GM18909 (cell line): ENCODE results near the gene HSPB2.
A peak's percentile ranks its signal among the peaks of the same experiment; 100 is the strongest.

Experiments
- ATAC-seq: cut with Tn5 transposase; IDR thresholded peaks from one replicate; pipeline ENCODE4 v1.9.1; 2021; ENCODE audit warnings: mild to moderate bottlenecking; ENCODE audit not compliant: unreplicated experiment, poor library complexity

HSPB2 gene

GRCh38 chr11:111936040-111936540 lies 23.6 kb downstream of the HSPB2 start:
- no peak for ATAC-seq

DNA sequence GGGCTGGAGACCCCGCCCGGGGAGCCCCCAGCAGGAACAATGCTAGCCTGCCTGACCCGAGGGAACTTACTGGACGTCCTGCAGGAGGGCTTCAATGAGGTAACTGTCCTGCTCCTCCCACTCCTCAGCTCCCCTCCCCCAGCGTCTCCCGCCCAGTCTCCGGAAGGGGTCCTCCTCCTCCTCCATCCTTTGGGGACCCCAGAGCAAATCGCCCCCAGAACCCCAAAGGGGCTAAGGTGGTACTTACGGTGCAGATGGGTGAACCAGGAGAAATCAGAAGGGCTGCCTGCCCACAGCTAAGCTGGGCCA lies 24.9 kb downstream of the HSPB2 start:
- ATAC-seq: no peak

GRCh38 chr11:111937844-111938243 lies 25.3 kb downstream of the HSPB2 start:
- no peak for ATAC-seq

- peak; percentile 86 for ATAC-seq
Observed at GRCh38 chr11:111938687-111939160, 26.2 kb downstream of the HSPB2 start.

DNA sequence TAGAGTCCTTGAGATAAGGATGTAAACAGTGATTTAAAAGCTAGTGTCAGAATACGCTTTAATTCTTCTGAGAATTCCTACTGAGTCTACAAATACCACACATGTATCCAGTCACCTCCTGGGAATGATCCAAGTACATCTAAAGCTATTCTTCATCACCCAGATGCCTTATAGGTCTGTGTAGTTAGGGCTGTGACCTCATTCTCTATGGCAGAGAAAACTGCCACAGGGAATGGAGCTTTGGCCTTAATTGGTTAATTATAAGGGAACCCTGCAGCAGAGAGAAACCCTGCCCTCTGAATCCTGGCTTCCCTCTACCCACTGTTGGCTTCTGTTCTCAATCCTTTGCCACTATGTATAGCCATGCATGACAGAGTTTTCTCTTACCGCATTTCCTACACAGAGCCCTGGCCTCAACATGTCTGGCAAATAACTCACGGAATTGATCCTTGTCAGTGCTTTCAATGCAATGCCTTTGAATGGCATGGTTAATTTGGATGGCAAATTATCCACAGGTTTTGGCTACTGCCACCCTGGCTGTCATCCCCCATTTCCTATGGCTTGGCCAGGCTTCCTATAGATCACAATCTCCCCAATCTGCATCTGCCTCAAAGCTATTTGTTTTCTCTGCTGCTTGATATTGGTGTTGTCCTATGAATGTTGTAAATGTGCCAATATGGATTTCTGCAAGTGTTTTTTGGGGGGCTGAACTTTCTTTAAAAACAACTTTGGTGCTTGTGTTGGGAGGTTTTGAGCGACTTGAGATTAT lies 27.5 kb downstream of the HSPB2 start:
- no peak for ATAC-seq

DNA sequence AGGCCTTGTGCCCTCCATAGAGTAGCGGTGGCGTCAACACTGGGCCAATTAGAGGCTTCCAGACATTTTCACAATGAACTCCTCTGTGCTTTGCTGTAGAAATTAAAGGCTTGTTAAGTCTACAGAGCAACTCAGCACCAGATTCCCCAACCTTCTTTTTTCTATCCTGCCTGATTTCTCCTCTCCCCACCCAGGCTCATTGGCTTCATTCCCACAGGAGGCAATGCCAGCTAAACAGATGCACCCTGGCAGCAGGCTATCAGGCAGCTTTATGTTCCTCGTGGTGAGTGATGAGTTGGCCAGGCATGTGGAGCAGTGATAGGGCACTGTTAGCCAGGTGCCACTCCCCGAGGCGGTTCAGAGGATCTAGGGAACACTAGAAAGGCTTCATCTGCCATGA lies 29.4 kb downstream of the HSPB2 start:
- no peak for ATAC-seq

GRCh38 chr11:111942829-111943228 lies 30.3 kb downstream of the HSPB2 start:
- ATAC-seq: no peak

DNA sequence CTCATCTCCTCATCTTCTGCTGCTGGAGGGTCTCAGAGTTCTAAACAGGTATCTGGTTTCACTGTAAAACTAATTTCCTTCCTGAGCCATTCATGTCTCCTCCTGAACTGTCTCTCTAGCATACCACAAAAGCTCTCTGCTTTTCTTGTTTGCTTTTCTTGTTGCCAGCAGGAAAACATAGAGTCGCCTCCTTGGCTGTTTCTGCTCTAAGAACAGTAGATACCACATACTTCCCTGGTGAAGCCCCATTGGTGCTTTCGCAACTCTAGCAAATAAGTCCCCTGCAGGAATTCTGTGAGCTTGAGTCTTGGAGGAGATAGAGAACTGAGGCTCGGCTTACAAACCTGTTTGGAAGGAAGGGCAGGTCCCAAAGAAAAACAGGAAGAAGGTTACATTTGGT lies 31.6 kb downstream of the HSPB2 start:
- no peak for ATAC-seq

- no peak for ATAC-seq
Observed at GRCh38 chr11:111944651-111945051, 32.1 kb downstream of the HSPB2 start.

- no peak for ATAC-seq
Observed at GRCh38 chr11:111945198-111945597, 32.7 kb downstream of the HSPB2 start.

DNA sequence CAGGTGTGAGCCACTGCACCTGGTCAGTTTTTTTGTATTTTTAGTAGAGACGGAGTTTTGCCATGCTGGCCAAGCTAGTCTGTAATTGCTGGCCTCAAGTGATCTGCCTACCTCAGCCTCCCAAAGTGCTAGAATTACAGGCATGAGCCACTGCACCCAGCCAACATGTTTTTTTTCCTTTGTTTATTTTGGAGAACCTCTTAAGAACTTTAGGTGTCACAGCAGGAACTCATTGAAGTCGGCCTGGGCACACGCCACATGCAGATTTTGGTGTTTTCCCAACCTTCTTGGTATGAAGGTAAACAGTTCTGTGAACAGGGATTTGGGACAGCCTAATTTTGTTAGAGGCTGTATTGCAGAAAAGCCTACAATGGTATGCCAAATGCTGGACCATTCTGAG lies 34.0 kb downstream of the HSPB2 start:
- no peak for ATAC-seq

DNA sequence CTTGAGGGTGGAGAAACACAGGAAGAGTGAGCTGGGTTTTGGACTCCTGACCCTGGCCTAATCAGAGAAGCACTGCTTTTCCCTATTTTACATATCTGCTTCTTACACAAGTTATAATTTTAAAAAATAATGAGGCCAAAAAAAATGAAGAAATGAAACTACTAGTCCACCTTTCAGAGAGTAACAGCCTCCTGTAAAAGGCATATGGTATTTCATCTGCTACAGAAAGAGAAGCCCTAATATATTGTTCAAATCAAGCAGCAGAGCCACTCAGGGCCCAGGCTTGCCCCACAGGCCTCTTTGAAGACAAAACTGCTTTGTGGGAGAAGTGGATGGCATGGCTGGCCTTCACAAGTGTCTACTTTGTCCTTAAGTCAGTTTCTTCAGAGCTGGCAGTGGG lies 34.6 kb downstream of the HSPB2 start:
- no peak for ATAC-seq

DNA sequence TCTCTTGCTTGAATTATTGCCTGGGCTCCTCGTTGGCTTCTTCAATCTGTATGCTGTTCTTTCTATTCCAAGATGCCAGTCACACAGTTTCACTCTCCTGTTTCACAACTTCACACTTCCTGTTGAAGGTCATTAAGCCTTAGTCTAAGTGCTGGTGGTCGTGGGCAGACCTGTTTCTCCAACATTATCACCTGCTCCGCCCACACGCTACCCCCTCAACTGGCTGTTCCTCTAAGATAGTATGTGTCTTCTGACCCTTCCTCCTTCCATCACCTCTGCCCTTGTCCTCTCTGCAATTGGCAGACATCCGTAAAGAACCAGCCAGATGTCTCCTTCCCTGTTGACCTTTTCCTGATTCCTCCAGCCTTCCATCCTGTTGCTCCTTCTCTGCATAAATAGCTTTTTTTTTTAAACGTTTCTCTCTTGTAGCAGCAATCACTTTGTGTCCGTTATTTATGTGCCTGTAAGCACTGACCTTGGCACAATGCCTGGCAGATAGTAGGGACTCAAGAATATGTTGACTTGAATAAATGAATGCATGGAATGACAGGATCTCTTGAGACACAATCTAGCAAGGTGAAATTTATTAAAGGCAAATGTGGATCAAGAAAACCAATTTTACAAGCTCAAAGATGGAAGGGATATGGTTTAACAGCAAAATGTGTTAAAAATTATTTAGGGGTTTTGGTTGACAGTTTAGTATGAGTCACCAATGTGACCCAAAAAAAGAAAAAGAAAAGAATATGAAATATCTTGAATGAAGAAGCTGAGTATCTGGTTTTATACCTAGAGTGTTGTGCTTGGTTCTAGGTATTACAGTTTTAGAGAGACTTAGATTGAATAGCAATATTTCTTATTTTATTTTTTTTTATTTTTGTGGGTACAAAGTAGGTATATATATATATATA lies 37.2 kb downstream of the HSPB2 start:
- no peak for ATAC-seq

DNA sequence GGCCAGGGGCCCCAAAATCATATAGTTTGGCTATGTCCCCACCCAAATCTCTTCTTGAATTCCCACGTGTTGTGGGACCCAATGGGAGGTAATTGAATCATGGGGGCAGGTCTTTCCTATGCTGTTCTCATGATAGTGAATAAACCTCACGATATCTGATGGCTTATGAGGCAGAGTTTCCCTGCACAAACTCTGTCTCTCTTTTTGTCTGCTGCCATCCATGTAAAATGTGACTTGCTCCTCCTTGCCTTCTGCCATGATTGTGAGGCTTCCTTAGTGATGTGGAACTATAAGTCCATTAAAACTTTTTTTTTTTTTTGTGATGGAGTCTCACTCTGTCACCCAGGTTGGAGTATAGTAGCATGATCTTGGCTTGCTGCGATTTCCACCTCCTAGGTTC lies 39.0 kb downstream of the HSPB2 start:
- no peak for ATAC-seq

- ATAC-seq: no peak
Observed at GRCh38 chr11:111954154-111954553, 41.6 kb downstream of the HSPB2 start.

GRCh38 chr11:111957663-111958444 lies 45.3 kb downstream of the HSPB2 start:
- no peak for ATAC-seq

- ATAC-seq: no peak
Observed at GRCh38 chr11:111960916-111961315, 48.4 kb downstream of the HSPB2 start.

- ATAC-seq: no peak
Observed at GRCh38 chr11:111961389-111962300, 49.1 kb downstream of the HSPB2 start.
